PC-3 (cell line): ENCODE data around the gene SMIM9.

Experiments used
- CTCF ChIP-seq: fragments of 300-600 bp; sonication (generic); conservative IDR thresholded peaks from 2 replicates; pipeline ENCODE4 v1.5.1; 2017; ENCODE audit warnings: antibody characterized with exemption, low read depth, mild to moderate bottlenecking, low read length
- EZH2 ChIP-seq: fragments of 300-600 bp; sonication (generic); IDR thresholded peaks from one replicate; pipeline ENCODE4 v1.6.1; 2017; ENCODE audit warnings: antibody characterized with exemption, mild to moderate bottlenecking, low read length; ENCODE audit not compliant: unreplicated experiment
- EZH2phosphoT487 ChIP-seq: fragments of 300-600 bp; sonication (generic); IDR thresholded peaks from 2 replicates; pipeline ENCODE4 v1.6.1; 2018; ENCODE audit warnings: mild to moderate bottlenecking, antibody characterized with exemption, low read length, borderline replicate concordance

GRCh38 chrX:154819771-154820341 lies 14.6 kb downstream of the SMIM9 start:
- TF ChIP-seq CTCF: no peak
- TF ChIP-seq EZH2phosphoT487: no peak
- no peak for TF ChIP-seq EZH2
